PC-3 (cell line): ENCODE results near the gene DENND10.

Source experiments
- EZH2 ChIP-seq: fragments of 300-600 bp; sonication (generic); IDR thresholded peaks from one replicate; pipeline ENCODE4 v1.6.1; 2017; ENCODE audit warnings: antibody characterized with exemption, mild to moderate bottlenecking, low read length; ENCODE audit not compliant: unreplicated experiment
- EZH2phosphoT487 ChIP-seq: fragments of 300-600 bp; sonication (generic); IDR thresholded peaks from 2 replicates; pipeline ENCODE4 v1.6.1; 2018; ENCODE audit warnings: mild to moderate bottlenecking, antibody characterized with exemption, low read length, borderline replicate concordance
- TF ChIP-seq, protein P1 (sequence below): fragments of 300-600 bp; sonication (generic); conservative IDR thresholded peaks from 2 replicates; pipeline ENCODE4 v1.5.1; 2017; ENCODE audit warnings: antibody characterized with exemption, low read depth, mild to moderate bottlenecking, low read length

DNA sequence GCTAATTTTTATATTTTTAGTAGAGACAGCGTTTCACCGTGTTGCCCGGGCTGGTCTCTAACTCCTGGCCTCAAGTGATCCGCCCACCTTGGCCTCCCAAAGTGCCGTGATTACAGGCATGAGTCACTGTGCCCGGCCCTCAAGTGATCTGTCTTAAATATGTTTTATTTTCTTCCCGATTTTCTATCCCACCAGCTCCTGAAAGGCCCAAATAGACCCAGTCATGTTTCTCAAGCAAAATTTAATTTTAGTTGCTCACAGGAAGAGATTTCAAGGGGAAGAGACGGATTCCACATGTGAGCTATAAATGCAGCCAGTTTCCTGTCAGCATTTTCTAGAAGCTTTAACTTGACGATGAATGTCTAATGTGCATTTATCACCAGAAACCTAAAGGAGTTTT, 12.0 kb downstream of the DENND10 start:
- TF ChIP-seq, protein P1, sequence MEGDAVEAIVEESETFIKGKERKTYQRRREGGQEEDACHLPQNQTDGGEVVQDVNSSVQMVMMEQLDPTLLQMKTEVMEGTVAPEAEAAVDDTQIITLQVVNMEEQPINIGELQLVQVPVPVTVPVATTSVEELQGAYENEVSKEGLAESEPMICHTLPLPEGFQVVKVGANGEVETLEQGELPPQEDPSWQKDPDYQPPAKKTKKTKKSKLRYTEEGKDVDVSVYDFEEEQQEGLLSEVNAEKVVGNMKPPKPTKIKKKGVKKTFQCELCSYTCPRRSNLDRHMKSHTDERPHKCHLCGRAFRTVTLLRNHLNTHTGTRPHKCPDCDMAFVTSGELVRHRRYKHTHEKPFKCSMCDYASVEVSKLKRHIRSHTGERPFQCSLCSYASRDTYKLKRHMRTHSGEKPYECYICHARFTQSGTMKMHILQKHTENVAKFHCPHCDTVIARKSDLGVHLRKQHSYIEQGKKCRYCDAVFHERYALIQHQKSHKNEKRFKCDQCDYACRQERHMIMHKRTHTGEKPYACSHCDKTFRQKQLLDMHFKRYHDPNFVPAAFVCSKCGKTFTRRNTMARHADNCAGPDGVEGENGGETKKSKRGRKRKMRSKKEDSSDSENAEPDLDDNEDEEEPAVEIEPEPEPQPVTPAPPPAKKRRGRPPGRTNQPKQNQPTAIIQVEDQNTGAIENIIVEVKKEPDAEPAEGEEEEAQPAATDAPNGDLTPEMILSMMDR, result no peak
- TF ChIP-seq EZH2, result no peak
- TF ChIP-seq EZH2phosphoT487, result no peak
